Ovary (tissue), 3 donors: ENCODE measurements around the gene CWC27.

ENCODE experiments used
- EP300 ChIP-seq: sonication (generic); formaldehyde crosslinking; IDR thresholded peaks from one replicate; pipeline ENCODE4 v1.6.1; 2017; ENCODE audit warnings: antibody characterized with exemption
- TF ChIP-seq, protein P1 (sequence below), 3 donors: fragments of 450-650 bp in 2 of 3; fragments of 200-600 bp in 1 of 3; IDR thresholded peaks; one replicate each; pipeline versions ENCODE4 v1.5.1 to v1.8.0; 2016 to 2022; ENCODE audit warnings: antibody characterized with exemption in 3 of 3, mild to moderate bottlenecking in 1 of 3
- donor health status: DM: no; HTN: no; CAD: no.

DNA sequence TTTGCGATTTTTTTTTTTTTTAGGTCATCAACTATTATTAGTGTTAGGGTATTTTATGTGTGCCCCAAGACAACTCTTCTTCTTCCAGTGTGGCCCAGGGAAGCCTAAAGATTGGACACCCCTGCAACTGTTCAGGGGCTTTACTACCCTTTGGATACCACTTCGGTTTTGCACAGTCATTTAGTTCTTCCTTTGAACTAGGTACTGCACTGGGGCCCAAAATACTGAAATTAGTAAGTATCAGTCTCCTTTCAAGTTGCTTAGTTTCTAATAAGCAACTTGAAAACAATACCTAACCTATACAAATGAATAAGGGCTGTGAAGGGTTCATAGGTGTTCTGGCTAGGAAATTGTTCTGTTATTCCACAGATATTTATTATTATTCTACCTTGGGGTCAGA is 45.3 kb downstream of the CWC27 start:
- no peak for TF ChIP-seq EP300
- TF ChIP-seq, protein P1, sequence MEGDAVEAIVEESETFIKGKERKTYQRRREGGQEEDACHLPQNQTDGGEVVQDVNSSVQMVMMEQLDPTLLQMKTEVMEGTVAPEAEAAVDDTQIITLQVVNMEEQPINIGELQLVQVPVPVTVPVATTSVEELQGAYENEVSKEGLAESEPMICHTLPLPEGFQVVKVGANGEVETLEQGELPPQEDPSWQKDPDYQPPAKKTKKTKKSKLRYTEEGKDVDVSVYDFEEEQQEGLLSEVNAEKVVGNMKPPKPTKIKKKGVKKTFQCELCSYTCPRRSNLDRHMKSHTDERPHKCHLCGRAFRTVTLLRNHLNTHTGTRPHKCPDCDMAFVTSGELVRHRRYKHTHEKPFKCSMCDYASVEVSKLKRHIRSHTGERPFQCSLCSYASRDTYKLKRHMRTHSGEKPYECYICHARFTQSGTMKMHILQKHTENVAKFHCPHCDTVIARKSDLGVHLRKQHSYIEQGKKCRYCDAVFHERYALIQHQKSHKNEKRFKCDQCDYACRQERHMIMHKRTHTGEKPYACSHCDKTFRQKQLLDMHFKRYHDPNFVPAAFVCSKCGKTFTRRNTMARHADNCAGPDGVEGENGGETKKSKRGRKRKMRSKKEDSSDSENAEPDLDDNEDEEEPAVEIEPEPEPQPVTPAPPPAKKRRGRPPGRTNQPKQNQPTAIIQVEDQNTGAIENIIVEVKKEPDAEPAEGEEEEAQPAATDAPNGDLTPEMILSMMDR (IDR thresholded peaks at IDR 0.05): no peak
